Measurements from ENCODE around the gene FAM221B. TPM values are rescaled to one million over a fixed set of nuclear protein-coding genes. Genes with fewer than 3 reads are reported as not detected.
A peak's percentile ranks its signal among the peaks of the same experiment; 100 is the strongest.

FAM221B gene
- polyA plus RNA-seq, 1 experiment = not detected

DNA sequence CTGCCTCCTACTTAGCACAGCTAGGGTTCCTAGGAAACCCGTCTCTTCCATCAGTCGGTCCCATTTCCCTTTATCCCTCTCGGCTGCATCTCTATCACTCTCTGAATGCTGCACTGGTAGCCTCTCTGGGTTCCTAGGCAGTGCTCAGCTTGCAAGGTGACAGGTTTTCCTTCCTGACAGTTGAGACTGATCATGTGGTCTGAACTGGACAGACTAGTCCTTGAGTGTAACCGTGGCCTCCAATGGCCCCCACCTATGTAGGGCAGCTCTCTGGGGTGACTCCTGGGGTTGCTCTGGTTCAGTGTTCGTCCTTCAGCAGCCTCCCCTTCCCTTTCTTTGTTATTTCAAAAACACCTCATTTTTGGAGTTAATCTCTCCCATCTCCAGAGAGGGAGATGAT, 4.3 kb upstream of the FAM221B start:
- H3K4me3 ChIP-seq (ENCODE audit: low read depth, low read length) = no peak overlapping the region
- CTCF ChIA-PET = interaction anchor here (1.1 to 2.0 kb wide), 4 partner anchors 18 to 49 kb away, joined by 4 to 8 read pairs (median 4); no protein-coding TSS in a partner anchor
- TF ChIP-seq, protein P1, sequence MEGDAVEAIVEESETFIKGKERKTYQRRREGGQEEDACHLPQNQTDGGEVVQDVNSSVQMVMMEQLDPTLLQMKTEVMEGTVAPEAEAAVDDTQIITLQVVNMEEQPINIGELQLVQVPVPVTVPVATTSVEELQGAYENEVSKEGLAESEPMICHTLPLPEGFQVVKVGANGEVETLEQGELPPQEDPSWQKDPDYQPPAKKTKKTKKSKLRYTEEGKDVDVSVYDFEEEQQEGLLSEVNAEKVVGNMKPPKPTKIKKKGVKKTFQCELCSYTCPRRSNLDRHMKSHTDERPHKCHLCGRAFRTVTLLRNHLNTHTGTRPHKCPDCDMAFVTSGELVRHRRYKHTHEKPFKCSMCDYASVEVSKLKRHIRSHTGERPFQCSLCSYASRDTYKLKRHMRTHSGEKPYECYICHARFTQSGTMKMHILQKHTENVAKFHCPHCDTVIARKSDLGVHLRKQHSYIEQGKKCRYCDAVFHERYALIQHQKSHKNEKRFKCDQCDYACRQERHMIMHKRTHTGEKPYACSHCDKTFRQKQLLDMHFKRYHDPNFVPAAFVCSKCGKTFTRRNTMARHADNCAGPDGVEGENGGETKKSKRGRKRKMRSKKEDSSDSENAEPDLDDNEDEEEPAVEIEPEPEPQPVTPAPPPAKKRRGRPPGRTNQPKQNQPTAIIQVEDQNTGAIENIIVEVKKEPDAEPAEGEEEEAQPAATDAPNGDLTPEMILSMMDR (IDR thresholded peaks at IDR 0.05; ENCODE audit: insufficient read depth, low read depth, low read length) = no peak
- H3K27me3 ChIP-seq (ENCODE audit: control insufficient read depth, insufficient read depth, low read length) = no peaks in the 10 kb centered on the region
- no peak for DNase-seq (ENCODE audit: low read depth)
- 0 out of 2 replicates have a peak, but pooled peaks cover 1% of the 10 kb centered on the region for H3K36me3 ChIP-seq (ENCODE audit: control insufficient read depth, insufficient read depth, low read length)
- POLR2A ChIA-PET = no interaction called here

DNA sequence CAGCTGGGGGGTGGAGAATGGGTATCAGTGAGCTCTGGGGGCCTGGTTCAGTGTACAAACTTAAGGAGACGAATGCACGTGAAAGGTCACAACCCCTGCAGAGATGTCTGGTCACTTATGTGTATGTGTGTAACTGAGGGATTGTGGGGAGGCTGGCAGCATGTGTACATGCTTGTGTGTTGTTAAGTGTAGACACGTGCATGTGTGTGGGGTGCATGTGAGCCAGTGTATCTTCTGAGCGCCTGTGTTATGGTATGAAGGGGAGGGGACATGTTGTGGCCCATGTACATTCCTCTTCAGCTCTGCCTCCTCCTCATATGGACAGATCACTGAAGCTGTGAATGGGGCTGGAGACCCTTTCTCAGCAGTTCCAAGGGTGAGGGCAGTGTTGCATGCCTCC, 2.5 kb upstream of the FAM221B start:
- POLR2A ChIA-PET = no interaction called here
- no peak for DNase-seq (ENCODE audit: low read depth)
- H3K4me3 ChIP-seq (ENCODE audit: low read depth, low read length) = no peak overlapping the region
- TF ChIP-seq, protein P1 (IDR thresholded peaks at IDR 0.05; ENCODE audit: insufficient read depth, low read depth, low read length) = no peak
- 0 out of 2 replicates have a peak, but pooled peaks cover 1% of the 10 kb centered on the region for H3K36me3 ChIP-seq (ENCODE audit: control insufficient read depth, insufficient read depth, low read length)
- CTCF ChIA-PET = interaction anchor here (1.3 to 1.5 kb wide), 2 partner anchors 41 to 51 kb away, joined by 5 read pairs; no protein-coding TSS in a partner anchor
- no peaks in the 10 kb centered on the region for H3K27me3 ChIP-seq (ENCODE audit: control insufficient read depth, insufficient read depth, low read length)

DNA sequence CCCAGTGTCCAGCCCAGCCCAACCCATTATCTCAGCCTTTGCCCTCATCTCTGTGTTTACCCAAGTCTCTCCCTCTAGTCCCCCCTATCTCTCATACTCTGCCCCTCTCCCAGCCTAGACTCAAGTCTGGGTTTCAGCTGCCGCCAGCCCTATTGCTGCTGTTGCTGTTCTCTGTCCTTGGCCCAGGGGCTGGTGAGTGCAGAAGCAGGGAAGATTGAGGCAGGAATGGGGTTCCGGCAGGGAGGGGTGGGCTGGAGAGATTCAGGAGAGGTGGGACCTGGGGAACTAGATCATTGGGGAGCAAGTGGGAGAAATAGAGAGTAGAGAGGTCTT, 1.2 kb upstream of the FAM221B start:
- CTCF ChIA-PET = interaction anchor here (0.7 to 5.8 kb wide), 3 partner anchors 26 to 52 kb away, joined by 3 to 83 read pairs (median 3); no protein-coding TSS in a partner anchor
- DNase-seq (ENCODE audit: low read depth) = no peak
- POLR2A ChIA-PET = no interaction called here
- TF ChIP-seq, protein P1 (IDR thresholded peaks at IDR 0.05; ENCODE audit: insufficient read depth, low read depth, low read length) = no peak
- H3K4me3 ChIP-seq (ENCODE audit: low read depth, low read length) = peak overlapping the region; percentile 64
- no peaks in the 10 kb centered on the region for H3K36me3 ChIP-seq (ENCODE audit: control insufficient read depth, insufficient read depth, low read length)
- H3K27me3 ChIP-seq (ENCODE audit: control insufficient read depth, insufficient read depth, low read length) = no peaks in the 10 kb centered on the region

DNA sequence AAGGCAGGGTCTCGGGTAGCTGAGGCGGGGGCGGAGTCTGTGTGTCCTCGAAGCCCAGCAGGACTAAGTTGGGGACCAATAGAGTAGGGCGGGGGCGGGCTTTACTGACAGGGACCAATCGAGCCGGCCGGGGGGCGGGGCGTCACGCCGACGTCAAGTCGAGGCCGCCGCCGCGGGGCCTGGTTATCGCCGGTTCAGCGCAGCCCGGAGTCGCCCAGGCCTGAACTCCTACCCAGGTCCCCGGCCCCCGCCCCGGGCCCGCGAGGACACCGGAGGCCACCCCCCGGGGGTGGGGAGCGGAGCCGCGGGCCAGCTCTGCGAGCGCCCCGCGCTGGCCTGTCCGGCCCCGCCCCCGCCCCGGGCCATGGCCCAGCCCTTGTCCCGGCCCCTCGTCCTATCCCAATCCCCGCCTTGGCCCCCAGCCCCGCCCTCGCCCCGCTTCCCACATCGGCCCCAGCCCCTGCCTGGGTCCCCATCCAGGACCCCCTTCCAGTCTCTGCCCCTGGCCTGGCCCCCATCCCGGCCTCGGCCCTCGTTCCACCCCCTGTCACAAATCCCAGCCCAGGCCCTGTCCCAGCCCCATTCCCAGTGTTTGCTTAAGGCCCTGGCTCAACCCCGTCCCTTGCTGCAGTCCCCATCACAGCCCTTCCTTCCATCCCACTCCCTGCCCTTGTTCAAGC, 692 bp upstream of the FAM221B start, which contains the start of gene TMEM8B:
Gene TMEM8B (plus strand): TSS at position 145 of the 680 bp plus-strand sequence. CDS start 220 bp downstream, at position 365.
- H3K27me3 ChIP-seq (ENCODE audit: control insufficient read depth, insufficient read depth, low read length) = no peaks in the 10 kb centered on the region
- POLR2A ChIA-PET = no interaction called here
- TF ChIP-seq, protein P1 (IDR thresholded peaks at IDR 0.05; ENCODE audit: insufficient read depth, low read depth, low read length) = no peak
- CTCF ChIA-PET = interaction anchor here (0.7 to 5.8 kb wide), 7 partner anchors 8 to 141 kb away, joined by 3 to 84 read pairs (median 4); partner anchors contain the start of gene TLN1
- H3K36me3 ChIP-seq (ENCODE audit: control insufficient read depth, insufficient read depth, low read length) = no peaks in the 10 kb centered on the region
- peak within 1 kb of the TSS; percentile 64 for H3K4me3 ChIP-seq (ENCODE audit: low read depth, low read length)
- peak; percentile 51 for DNase-seq (ENCODE audit: low read depth)

DNA sequence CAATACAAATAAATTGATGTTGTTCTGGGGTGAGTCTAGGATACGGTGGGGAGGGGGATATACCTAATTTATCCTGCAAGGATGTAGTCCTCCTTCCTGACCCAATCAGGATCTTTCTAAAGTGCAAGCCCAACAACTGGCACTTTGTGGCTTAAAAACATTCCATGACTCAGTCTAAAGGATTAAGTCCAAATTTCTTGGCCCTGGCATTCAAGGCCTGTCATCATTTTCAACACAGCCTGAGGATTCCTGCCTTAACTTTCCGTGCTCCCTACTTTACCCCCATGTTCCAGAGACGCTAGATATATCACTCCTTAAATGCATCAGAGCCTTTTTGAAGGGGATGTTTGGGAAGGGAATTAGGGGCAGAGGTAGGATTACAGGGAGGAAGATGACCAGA, 1.0 kb downstream of the FAM221B start:
- ChIA-PET POLR2A (no interaction called here), CTCF (interaction anchor here (0.6 to 5.8 kb wide), 13 partner anchors 10 to 1236 kb away, joined by 3 to 84 read pairs (median 8); partner anchors contain the start of genes CREB3, HINT2, HRCT1 and SPAG8)
- Histone ChIP-seq H3K36me3 (ENCODE audit: control insufficient read depth, insufficient read depth, low read length) (no peaks in the 10 kb centered on the region), H3K4me3 (ENCODE audit: low read depth, low read length) (no peak overlapping the region), H3K27me3 (ENCODE audit: control insufficient read depth, insufficient read depth, low read length) (no peaks in the 10 kb centered on the region)
- TF ChIP-seq, protein P1 (IDR thresholded peaks at IDR 0.05; ENCODE audit: insufficient read depth, low read depth, low read length) = no peak
- DNase-seq (ENCODE audit: low read depth) = no peak
